IPS-18c (cell line): ENCODE measurements around the gene MPG.

Experiments
- H3K4me3 ChIP-seq: 2 replicates; pipeline ENCODE4 v1.7.0; 2013; ENCODE audit warnings: low read depth, mild to moderate bottlenecking, low read length, moderate library complexity; ENCODE audit not compliant: insufficient read depth
- H3K9me3 ChIP-seq: one replicate; pipeline ENCODE4 v1.6.1; 2013; ENCODE audit warnings: mild to moderate bottlenecking, low read length, moderate library complexity; ENCODE audit not compliant: control insufficient read depth, insufficient read depth

Gene MPG

DNA sequence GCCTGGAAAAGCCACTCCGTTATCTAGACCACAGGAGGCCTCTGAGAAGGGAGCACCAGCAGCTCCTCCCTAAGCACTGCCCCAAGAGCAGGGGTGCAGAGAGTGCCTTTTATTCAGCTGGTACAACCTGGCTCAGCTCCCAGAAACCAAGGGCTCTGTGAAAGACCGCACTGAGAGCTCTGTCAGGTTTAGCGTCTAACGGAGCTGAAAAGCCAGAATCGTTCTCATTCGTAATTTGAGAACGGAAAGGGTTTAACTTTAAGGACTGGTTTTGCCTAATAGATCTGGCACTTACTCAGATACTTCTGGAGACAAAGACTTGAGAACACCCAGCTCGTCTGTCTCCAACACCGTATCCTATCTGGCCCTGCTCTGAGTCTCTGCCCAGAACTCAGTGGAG is 13.5 kb downstream of the MPG start:
- no peaks in the 10 kb centered on the region for H3K9me3 ChIP-seq
- no peak overlapping the region for H3K4me3 ChIP-seq

DNA sequence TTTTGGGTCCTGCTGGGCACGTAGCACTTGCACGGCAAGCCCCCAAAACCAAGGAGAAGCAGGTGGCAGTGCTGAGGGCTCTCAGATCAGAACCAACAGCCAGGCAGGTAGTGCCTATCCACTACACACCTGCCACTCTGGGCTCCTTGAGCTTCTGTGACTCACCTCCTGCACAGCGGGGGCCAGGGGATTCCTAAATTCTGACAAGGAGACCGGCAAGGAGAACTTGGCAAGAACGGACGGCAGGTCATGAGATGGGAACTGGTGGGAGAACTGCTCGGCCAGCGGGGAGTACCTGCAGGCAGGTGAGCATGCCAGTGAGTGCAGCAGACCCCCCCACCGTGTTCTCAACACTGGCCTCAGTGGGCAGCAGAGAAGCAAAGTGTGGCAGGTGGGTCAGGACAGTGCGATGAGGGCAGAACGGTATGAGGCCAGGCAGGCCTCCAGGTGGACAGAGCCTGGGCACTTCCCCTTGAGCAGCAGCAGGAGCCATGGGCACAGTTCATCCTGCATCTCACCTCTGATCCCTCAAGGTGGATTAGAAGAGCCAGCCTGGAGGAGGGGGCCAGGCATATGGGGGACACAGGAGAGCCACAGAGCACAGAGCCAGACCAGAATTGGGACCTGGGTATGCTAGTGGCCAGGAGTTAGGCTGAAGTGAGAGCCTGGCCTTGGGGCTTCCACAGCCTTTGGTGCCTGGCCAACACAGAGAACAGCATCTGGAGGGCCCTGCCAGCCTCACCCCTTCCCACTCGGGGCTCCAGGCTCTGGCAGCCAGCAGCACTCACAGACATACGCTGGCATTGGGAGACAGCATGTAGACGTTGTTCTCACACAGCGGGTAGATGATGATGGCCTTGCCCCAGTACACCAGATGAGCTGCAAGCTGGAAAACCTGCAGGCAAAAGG is 14.7 kb downstream of the MPG start:
- no peaks in the 10 kb centered on the region for H3K9me3 ChIP-seq
- no peak overlapping the region for H3K4me3 ChIP-seq

DNA sequence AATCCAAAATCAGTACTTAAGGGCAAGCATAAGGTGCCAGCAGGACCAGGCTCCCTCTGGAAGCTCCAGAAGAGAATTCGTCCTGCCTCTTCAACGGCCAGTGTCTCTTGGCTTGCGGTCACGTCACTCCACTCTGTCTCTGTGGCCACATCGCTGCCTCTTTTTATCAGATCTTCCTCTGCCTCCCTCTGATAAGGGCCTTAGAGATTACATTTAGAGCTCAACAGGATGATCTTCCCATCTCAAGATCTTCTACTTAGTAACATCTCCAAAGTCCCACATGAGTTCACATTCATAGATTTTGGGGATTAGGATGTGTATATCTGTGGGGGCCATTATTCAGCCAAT is 16.9 kb downstream of the MPG start:
- no peaks in the 10 kb centered on the region for H3K9me3 ChIP-seq
- H3K4me3 ChIP-seq, result no peak overlapping the region

DNA sequence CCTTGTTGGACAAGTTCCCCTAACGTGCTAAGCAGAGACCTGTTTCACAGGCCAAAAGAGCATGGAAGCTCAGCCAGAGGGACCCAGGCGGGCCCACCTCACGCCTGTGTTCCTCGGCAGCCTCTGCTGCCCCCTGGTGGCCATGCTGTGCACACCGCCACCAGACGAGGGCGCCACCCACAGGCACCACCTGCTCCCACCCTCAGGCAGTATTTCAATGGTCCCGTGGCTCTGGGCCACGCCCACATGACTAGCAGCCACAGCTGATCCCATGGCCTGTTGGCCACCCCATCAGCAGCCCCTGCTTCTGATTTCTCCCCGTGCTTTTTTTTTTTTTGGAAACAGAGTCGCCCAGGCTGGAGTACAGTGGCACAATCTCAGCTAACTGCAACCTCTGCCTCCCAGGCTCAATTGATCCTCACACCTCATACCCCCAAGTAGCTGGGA is 18.9 kb downstream of the MPG start:
- Histone ChIP-seq H3K4me3 (no peak overlapping the region), H3K9me3 (no peaks in the 10 kb centered on the region)

DNA sequence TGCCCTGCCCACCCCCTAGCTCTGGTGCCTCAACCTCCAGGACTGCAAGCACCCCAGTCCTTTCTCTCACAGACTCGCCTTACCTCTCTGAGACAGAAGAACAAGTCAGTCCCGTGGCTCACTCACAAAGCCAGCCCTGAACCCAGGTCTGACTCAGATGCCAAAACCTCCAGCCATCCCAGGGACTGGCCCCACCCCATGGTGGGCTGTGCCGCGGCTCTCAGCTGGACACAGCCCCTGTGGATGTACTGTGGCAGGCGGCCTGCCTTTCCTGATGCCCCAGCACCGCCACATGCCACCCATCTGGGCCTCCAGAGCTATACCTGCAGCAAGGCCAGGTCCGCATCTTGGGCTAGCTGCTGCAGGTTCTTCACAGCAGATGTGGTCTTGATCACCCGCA is 19.8 kb downstream of the MPG start:
- H3K9me3 ChIP-seq, result no peaks in the 10 kb centered on the region
- no peak overlapping the region for H3K4me3 ChIP-seq

DNA sequence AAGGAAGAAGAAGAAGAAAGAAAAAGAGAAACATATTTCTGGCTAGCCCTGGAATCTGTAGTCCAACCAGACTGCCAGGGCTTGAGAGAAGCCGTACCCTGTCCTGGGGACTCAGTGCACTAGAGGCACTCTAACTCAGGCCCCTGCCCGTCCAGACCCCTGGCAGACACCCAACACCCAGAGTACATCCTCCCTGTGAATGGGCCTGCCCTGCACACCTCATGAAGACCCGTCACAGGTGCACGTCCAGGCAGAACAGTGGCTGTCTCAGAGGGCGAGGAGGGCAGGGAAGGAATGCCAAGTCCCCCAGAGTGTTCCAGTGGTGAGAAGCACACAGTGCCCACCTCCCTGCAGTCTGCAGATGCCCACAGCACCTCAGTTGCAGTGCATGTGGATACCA is 23.0 kb downstream of the MPG start:
- Histone ChIP-seq H3K4me3 (no peak overlapping the region), H3K9me3 (no peaks in the 10 kb centered on the region)

DNA sequence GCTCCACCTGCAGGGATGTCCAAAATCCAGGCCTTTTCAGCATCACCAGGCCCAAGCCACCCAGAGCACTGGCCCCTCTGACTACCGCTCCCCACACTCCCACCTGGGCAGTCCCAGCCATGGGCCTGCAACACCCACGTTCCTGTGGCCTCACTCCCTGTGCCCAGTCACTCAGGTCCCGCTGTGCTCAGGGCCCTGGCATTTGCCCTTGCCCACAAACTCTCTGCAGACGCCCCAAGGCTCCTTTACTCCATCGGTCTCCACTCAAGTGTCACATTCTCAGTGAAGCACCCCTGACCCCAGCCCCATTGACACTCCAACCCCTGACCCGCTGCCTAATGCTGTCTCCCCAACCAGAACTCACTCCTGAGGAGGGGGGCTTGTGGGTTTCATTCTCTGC is 23.6 kb downstream of the MPG start:
- no peaks in the 10 kb centered on the region for H3K9me3 ChIP-seq
- H3K4me3 ChIP-seq, result no peak overlapping the region

DNA sequence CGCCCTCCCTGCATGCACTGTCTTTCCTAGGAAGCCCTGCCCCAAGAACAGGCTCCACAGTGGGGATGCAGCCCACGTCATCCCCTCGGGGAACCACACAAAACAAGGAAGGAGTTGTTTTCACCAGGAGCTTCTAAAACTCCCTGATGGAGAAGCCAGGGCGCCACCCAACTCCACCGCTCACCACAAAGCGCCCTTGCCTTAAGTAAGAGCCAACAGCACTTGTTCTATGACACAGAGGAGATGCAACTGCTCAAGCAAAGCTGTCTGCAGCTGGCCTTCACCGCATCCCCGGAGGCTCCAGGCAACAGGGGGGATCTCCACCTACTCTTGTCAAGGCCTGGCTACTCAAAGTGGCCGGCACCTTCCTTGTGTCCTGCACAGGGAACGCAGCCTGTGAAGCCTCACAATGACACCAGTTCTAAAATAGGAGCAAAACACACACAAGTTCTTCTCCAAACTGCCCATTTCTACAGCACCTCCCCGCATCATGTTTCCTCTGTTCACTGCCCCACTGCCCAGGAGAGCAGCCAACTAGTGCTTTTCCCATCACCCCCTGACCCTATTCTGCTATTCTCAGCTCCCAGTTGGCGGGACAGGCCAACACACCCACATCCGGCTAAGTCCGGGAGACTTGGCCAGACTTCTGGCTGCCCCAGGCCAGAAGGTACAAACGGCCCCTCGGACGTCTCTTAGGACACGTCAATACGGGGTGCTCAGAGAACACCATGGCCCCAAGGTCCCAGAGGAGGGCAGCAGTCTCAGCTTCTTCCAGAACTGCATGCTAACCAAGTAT is 24.2 kb downstream of the MPG start:
- no peak overlapping the region for H3K4me3 ChIP-seq

DNA sequence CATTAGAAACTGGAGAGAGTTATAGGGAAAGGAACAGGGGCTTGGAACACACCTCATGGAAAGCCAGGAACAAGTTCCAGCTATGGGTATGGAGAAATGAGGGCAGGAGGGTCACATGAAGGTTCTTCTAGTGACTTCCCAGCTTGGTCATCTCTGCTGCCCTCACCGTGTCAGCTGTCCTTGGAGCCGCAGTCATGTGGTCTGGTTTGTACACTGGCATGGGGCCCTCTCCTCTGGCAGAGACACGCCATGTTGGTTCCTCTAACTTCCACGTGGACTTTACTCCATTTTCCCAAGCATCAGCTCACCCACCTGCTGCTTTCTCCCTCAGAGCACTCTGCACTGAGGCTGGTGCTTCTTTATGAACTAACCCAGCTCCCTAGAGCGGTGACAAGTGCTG is 26.3 kb downstream of the MPG start:
- H3K4me3 ChIP-seq, result no peak overlapping the region
- H3K9me3 ChIP-seq, result no peaks in the 10 kb centered on the region

More for the DNA sequence above, 24.2 kb downstream of the MPG start:
- no peaks in the 10 kb centered on the region for H3K9me3 ChIP-seq

DNA sequence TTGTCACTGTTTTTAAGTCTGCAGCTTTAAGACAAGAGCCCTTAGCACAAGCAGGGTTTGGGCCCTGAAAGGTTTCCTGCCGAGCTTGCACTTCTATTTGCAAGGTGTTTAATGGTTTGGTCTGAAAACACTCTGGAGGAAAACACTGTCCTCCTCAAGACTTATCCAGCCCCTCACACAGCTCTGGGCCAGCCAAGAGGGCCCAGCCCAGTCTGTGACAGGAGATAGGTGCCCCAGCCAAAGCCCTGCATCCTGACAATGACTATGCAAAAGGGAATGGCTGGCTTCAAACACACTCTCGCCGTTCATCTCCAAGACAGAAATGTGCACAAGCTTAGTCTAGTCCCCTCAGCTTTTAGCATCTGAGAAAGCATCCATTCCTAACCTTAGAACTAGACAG is 26.9 kb downstream of the MPG start:
- Histone ChIP-seq H3K9me3 (no peaks in the 10 kb centered on the region), H3K4me3 (no peak overlapping the region)

DNA sequence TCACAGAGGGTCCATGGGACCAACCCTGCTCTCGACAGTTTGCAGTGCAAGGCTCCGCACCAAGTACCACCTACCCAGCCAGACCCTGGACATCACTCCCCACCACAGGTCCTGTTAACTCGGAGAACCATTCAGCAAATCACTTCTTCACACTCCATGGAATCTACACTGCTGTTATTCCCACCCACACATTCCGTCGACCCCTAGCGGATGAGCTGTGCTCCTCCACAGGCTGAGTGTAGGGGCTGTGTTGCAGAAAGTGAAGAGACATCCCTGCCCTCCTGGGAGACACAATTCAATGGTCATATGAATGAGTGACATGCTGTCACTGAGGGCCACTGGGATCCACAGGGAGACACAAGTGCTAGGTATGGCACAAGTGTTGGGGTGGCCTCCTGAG is 27.5 kb downstream of the MPG start:
- no peaks in the 10 kb centered on the region for H3K9me3 ChIP-seq

DNA sequence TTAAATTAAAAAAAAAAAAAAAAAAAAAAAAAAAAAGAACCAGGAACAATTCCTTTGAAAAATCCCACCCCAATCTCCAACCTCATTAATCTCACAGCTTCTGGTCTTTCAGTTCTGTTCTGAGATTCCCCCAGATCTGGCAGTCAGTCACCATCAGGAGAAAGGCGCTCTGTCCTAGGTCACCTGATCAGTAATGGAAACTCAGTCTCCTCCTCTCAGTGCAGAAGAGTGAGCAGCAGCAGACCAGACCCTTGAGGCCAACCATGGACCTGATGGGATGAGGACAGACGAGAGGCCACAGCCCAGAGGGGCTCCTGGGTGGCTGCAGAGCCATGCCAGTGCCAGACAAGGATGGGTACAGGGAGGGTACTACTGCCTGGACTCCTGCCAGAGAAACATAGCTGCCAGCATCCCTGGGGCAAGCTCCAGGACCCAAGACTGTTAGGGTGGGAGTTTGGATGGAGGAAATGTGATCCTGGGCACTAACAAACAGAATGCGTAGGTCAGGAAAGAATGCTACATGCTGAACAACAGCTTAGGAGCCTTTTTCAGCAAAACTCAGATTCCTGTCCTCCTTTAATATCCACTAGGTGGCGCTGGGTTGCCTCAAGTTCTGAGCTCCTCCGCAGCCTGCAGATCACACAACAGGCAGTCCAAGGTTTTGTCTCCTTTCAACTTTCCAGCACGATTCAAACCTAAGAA is 28.7 kb downstream of the MPG start:
- Histone ChIP-seq H3K4me3 (no peak overlapping the region), H3K9me3 (no peaks in the 10 kb centered on the region)

More for the DNA sequence above, 27.5 kb downstream of the MPG start:
- no peak overlapping the region for H3K4me3 ChIP-seq

DNA sequence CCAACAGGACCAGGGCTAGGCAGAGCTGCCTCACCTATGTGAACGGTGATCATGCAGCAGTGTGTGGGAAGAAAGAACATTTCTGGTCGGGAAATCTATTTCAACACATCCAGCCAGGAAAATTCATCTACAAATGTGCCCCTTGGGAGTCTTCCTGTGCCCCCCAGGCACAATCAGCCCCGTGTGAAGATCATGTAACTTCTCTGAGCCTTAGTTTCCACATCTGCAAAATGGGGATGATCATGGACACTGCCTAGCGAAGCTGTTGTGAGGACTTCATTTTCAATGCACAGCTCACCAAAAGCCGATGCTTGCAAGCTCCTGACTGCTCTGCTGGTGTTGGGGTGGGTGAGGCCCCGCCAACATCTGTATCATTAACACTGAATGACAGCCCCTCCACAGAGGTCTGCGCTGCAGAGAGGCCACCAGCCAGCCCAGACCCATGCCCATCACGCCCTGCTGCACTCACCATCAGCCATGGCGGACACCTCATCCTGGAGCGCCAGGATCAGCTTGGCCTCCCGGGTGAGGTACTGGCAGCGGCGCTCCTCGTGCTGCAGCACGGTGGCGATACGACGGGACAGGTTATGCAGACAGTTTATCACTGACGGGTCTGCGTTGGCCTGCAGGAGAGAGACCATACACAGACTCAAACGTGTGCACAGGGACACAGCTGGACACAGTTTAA is 34.3 kb downstream of the MPG start:
- Histone ChIP-seq H3K4me3 (no peak overlapping the region), H3K9me3 (no peaks in the 10 kb centered on the region)

DNA sequence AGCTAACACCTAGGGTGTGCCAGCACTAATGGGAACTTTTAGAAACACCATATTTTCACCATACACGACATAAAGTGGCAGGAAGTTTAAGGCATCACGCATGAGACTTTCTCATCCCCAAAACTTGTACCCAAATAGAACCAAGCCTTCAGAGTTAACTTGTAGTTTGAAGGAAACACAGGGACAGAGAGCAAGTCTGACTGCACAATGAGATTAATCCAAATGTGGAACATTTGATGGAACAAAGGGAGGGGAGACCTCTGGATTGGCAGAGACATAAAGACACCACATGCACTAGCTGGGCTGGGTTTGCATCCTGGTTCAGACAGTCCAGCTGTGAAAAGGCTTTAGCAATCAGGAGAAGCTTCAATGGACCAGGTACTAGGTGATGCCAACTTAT is 36.3 kb downstream of the MPG start:
- no peaks in the 10 kb centered on the region for H3K9me3 ChIP-seq

DNA sequence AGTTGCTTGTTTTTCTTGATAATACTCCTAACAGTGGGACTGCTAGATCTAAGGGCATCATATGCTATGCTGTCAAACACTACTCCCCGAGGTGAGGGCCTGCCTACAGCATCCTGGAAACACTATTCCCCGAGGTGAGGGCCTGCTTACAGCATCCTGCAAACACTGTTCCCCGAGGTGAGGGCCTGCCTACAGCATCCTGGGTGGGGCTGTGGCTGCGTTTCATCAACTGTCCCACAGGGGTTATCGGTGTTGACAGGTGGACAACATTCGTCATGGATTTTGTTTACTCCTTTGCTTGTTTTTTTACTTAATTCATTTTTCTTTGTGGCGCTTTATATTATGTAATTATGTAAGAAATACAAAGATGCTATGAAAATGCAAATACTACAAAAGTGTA is 38.0 kb downstream of the MPG start:
- no peaks in the 10 kb centered on the region for H3K9me3 ChIP-seq
- no peak overlapping the region for H3K4me3 ChIP-seq

More for the DNA sequence above, 36.3 kb downstream of the MPG start:
- H3K4me3 ChIP-seq, result no peak overlapping the region

DNA sequence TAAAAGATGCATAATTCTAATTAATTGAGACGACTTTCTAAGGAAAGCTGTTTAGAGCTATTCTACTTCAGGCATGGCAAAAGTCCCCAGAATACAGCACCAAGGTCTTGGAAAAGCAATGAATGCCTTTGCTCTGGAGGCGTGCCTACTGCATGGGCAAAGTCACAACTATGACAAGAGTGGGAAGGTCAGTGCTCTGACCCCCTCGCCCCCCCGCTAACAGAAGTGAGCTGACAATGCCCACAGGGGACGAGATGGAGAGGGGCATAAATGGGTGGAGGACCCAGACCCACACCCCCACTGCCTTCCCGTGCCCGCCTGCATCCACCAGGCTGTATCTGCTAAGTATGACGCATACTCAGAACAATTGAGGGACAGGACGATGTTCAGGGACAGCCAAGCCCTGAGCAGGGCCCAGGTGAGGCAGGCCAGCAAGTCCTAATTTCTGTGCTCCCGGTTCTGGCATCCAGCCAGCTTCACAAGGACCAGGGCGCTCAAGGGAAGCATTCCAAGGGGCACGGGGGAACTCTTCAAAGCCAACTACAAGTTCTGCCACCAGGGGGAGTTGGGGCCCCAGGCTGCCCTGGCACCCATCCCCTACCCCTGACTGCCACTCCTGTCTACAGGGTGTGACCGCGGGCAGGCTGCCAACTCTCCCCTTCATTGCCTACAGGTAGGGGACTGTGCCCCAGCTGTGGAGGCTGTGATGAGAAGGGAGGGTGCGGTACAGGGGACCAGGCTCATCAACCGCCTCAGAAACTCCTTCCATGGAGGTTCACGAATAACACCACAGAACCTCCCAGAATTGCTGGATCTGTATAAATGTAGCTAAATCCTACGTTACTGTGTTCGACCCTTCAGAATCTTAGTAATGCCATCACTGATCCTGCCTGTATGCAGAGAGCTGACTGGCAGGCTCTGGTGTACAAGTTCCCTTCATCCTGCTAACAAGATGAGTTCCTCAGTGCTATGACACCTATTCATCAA is 39.6 kb downstream of the MPG start:
- Histone ChIP-seq H3K9me3 (no peaks in the 10 kb centered on the region), H3K4me3 (no peak overlapping the region)
